NCI-H82 (cell line): Measurements from ENCODE around the gene TECPR1.
A peak's percentile ranks its signal among the peaks of the same experiment; 100 is the strongest.
"Not testable (repeated sequence)": the region's sequence is repeated elsewhere in the genome, so short reads cannot be mapped to it uniquely, and the experiment has no call there.

Experiments
- DNase-seq: peaks from one replicate; lab custom pipeline; 2025; lab: John Stamatoyannopoulos, UW

TECPR1 gene

GRCh38 chr7:98224701-98225181, 27.3 kb downstream of the TECPR1 start:
- DNase-seq: no peak

- no peak for DNase-seq
Observed at GRCh38 chr7:98223898-98224700, 27.9 kb downstream of the TECPR1 start.

- no peak for DNase-seq
Observed at GRCh38 chr7:98223351-98223897, 28.6 kb downstream of the TECPR1 start.

GRCh38 chr7:98222533-98223195, 29.4 kb downstream of the TECPR1 start:
- no peak for DNase-seq

- no peak for DNase-seq
Observed at GRCh38 chr7:98221611-98222532, 30.2 kb downstream of the TECPR1 start.

- not testable (repeated sequence) for DNase-seq
Observed at GRCh38 chr7:98219382-98219781, 32.6 kb downstream of the TECPR1 start.

- no peak for DNase-seq
Observed at GRCh38 chr7:98217623-98218582, 34.1 kb downstream of the TECPR1 start.

- no peak for DNase-seq
Observed at GRCh38 chr7:98216941-98217622, 35.0 kb downstream of the TECPR1 start.

GRCh38 chr7:98215561-98216495, 36.2 kb downstream of the TECPR1 start:
- DNase-seq: no peak

GRCh38 chr7:98214811-98215321, 37.2 kb downstream of the TECPR1 start:
- DNase-seq: no peak

GRCh38 chr7:98213888-98214810, 37.9 kb downstream of the TECPR1 start:
- DNase-seq: no peak

- no peak for DNase-seq
Observed at GRCh38 chr7:98213296-98213887, 38.6 kb downstream of the TECPR1 start.

GRCh38 chr7:98212532-98213041, 39.4 kb downstream of the TECPR1 start:
- no peak for DNase-seq

GRCh38 chr7:98211676-98212531, 40.1 kb downstream of the TECPR1 start:
- peak; percentile 27 for DNase-seq

GRCh38 chr7:98211221-98211675, 40.8 kb downstream of the TECPR1 start, which contains the start of gene BHLHA15:
BHLHA15 (plus strand) TSS chr7:98211439; CDS start chr7:98212310, 871 bp downstream.
- DNase-seq: peak; percentile 69
